ENCODE data around the gene ZBTB2. TPM values are rescaled to one million over a fixed set of nuclear protein-coding genes. Genes with fewer than 3 reads are reported as not detected.

Gene ZBTB2
- total RNA-seq (2014; rRNA removed) = 17.5 and 20.3 TPM in 2 replicates
- percentile 78 among the genes with signal in this experiment for Bru-seq, nascent RNA
- percentile 78 among the genes with signal in this experiment for BruChase-seq, experiment 1, labeled RNA remaining after a 6-hour chase
- BruChase-seq, experiment 2, labeled RNA remaining after a 2-hour chase = percentile 81 among the genes with signal in this experiment
- long read RNA-seq, transcript ZBTB2-201 (3 exons, 3,090 nt) = major isoform, 19 of 52 reads
- long read RNA-seq, partial matches to known transcripts = 3 of 52 reads
- long read RNA-seq, other reads (novel, unspliced or antisense) = 30 of 52 reads

GRCh38 chr6:151391471-151392413 lies at the start of gene ZBTB2:
TSS of gene ZBTB2 (minus strand) at chr6:151391559. CDS start at chr6:151373637, 17,922 bp downstream.
- ChIA-PET CTCF (no interaction called here), POLR2A (ENCODE audit: unreplicated experiment) (no interaction called here)
- Histone ChIP-seq H3K9ac (ENCODE audit: low read length) (peak within 1 kb of the TSS; percentile 99), H4K20me1 (ENCODE audit: low read length) (peaks cover 16% of the 10 kb centered on the region), H3K36me3 (ENCODE audit: low read depth, low read length) (peaks cover 11% of the 10 kb centered on the region; the same call in 1 of the 2 replicates), H3K27me3 (ENCODE audit: low read length) (no peaks in the 10 kb centered on the region), H3K4me3 (ENCODE audit: low read length) (peak within 1 kb of the TSS; percentile 81), H3K9me2 (replicated peaks; ENCODE audit: low read length) (no peaks in the 10 kb centered on the region), H3K79me2 (ENCODE audit: low read length) (peaks cover 81% of the 10 kb centered on the region), H3K4me1 (ENCODE audit: insufficient read depth, low read length) (peaks cover 30% of the 10 kb centered on the region), H3K4me2 (ENCODE audit: low read length) (peak within 1 kb of the TSS; percentile 90), H2AFZ (ENCODE audit: low read length) (peak within 1 kb of the TSS; percentile 55; the same call in 1 of the 2 replicates), H3F3A (ENCODE audit: low read length, unreplicated experiment) (no peaks in the 10 kb centered on the region), H3K9me3 (ENCODE audit: low read length) (no peaks in the 10 kb centered on the region), H3K27ac (ENCODE audit: low read length) (peak within 1 kb of the TSS; percentile 94)
- BruUV-seq (replicated peaks) = no TSS peak
- no peak for TF ChIP-seq EZH2 (IDR thresholded peaks at IDR 0.05; ENCODE audit: low read length, unreplicated experiment)
- TF ChIP-seq EZH2phosphoT487 (IDR thresholded peaks at IDR 0.05; ENCODE audit: borderline replicate concordance, low read length) = no peak
- TF ChIP-seq, protein P1, sequence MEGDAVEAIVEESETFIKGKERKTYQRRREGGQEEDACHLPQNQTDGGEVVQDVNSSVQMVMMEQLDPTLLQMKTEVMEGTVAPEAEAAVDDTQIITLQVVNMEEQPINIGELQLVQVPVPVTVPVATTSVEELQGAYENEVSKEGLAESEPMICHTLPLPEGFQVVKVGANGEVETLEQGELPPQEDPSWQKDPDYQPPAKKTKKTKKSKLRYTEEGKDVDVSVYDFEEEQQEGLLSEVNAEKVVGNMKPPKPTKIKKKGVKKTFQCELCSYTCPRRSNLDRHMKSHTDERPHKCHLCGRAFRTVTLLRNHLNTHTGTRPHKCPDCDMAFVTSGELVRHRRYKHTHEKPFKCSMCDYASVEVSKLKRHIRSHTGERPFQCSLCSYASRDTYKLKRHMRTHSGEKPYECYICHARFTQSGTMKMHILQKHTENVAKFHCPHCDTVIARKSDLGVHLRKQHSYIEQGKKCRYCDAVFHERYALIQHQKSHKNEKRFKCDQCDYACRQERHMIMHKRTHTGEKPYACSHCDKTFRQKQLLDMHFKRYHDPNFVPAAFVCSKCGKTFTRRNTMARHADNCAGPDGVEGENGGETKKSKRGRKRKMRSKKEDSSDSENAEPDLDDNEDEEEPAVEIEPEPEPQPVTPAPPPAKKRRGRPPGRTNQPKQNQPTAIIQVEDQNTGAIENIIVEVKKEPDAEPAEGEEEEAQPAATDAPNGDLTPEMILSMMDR (conservative IDR thresholded peaks at IDR 0.05; ENCODE audit: low read depth, low read length) = no peak
- DNase-seq (peak; percentile 70), ATAC-seq (peak; percentile 34)
- intact Hi-C loops (cut with micrococcal nuclease) = loop anchor here (2.0 kb wide), 1 partner anchor 61 kb away; the partner anchor contains the start of gene RMND1

DNA sequence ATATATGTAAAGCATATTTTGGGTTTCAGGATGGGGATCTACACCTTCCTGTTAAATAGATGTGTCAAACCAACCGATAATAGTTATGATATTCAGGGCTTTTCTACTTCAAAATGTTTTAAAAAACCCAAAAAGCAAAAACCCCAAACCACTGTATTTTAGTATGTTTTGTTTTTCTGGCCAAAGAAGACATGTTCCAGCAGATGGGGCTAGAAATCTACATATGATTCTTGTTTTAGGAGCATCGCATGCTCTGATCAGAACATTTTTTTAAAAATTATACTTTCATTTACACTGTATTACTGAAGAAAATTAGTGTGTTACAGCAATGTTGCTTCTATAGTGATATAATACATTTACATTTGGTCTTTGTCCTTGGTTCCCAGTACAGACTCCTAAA lies 49.6 kb upstream of the ZBTB2 start:
- peaks cover 94% of the 10 kb centered on the region for H3K79me2 ChIP-seq (ENCODE audit: low read length)
- H3K36me3 ChIP-seq (ENCODE audit: low read depth, low read length) = peaks cover 11% of the 10 kb centered on the region; the same call in 1 of the 2 replicates
- H3K9me3 ChIP-seq (ENCODE audit: low read length) = no peaks in the 10 kb centered on the region
- no peak overlapping the region for H3K4me2 ChIP-seq (ENCODE audit: low read length)
- TF ChIP-seq EZH2phosphoT487 (IDR thresholded peaks at IDR 0.05; ENCODE audit: borderline replicate concordance, low read length) (no peak), EZH2 (IDR thresholded peaks at IDR 0.05; ENCODE audit: low read length, unreplicated experiment) (no peak)
- TF ChIP-seq, protein P1 (conservative IDR thresholded peaks at IDR 0.05; ENCODE audit: low read depth, low read length) = peak; percentile 49
- peaks cover 14% of the 10 kb centered on the region for H3K4me1 ChIP-seq (ENCODE audit: insufficient read depth, low read length)
- intact Hi-C loops (cut with micrococcal nuclease) = loop anchor here (5.0 to 10.0 kb wide), 2 partner anchors 221 to 324 kb away; no protein-coding TSS in a partner anchor
- ATAC-seq = no peak
- no TSS peak for BruUV-seq (replicated peaks)
- H3K9ac ChIP-seq (ENCODE audit: low read length) = no peak overlapping the region
- no peak overlapping the region for H2AFZ ChIP-seq (ENCODE audit: low read length)
- H3K9me2 ChIP-seq (replicated peaks; ENCODE audit: low read length) = no peaks in the 10 kb centered on the region
- POLR2A ChIA-PET (ENCODE audit: unreplicated experiment) = no interaction called here
- no peaks in the 10 kb centered on the region for H3F3A ChIP-seq (ENCODE audit: low read length, unreplicated experiment)
- peaks cover 15% of the 10 kb centered on the region for H4K20me1 ChIP-seq (ENCODE audit: low read length)
- CTCF ChIA-PET = no interaction called here
- no peak overlapping the region for H3K4me3 ChIP-seq (ENCODE audit: low read length)
- no peak overlapping the region for H3K27ac ChIP-seq (ENCODE audit: low read length)
- H3K27me3 ChIP-seq (ENCODE audit: low read length) = no peaks in the 10 kb centered on the region
- no peak for DNase-seq
